Stomach (tissue), 4 donors: ENCODE measurements around the gene BAIAP2L2.

Experiments
- CTCF ChIP-seq, 7 experiments: fragments of 450-650 bp in 4 of 7; fragments of 200-600 bp in 3 of 7; sonication (generic) in 3 of 7; IDR thresholded peaks; one replicate each; pipeline ENCODE4 v1.5.1; 2016 to 2019; ENCODE audit warnings: antibody characterized with exemption in 7 of 7, control low read depth in 2 of 7, mild to moderate bottlenecking in 1 of 7
- EP300 ChIP-seq: sonication (generic); formaldehyde crosslinking; IDR thresholded peaks from one replicate; pipeline ENCODE4 v1.6.1; 2017; ENCODE audit warnings: antibody characterized with exemption
- POLR2A ChIP-seq, 4 donors: fragments of 450-650 bp; IDR thresholded peaks; one replicate each; pipeline ENCODE4 v1.6.1; 2016; ENCODE audit warnings: antibody characterized with exemption in 4 of 4, control low read depth in 2 of 4, mild to moderate bottlenecking in 1 of 4, moderate library complexity in 1 of 4

- TF ChIP-seq CTCF (IDR thresholded peaks at IDR 0.05) (no peak), POLR2A (IDR thresholded peaks at IDR 0.05) (no peak), EP300 (no peak)
These were observed 26.1 kb upstream of the BAIAP2L2 start for GRCh38 chr22:38136607-38137006.
